Endodermal cell (in vitro differentiated cells): ENCODE data around the gene FOXO6. TPM values are rescaled to one million over a fixed set of nuclear protein-coding genes. Genes with fewer than 3 reads are reported as not detected.

ENCODE experiments used
- DNase-seq: peaks from one replicate; pipeline ENCODE4 v3.0.0-alpha.2; 2017
- H3K27ac ChIP-seq: 2 replicates; pipeline ENCODE4 v1.5.1; 2013; ENCODE audit warnings: mild to moderate bottlenecking, low read depth, low read length, moderate library complexity
- H3K27me3 ChIP-seq: 2 replicates; pipeline ENCODE4 v1.6.1; 2013; ENCODE audit warnings: mild to moderate bottlenecking, low read length, moderate library complexity; ENCODE audit not compliant: insufficient read depth, control insufficient read depth, poor library complexity, severe bottlenecking
- H3K36me3 ChIP-seq: 2 replicates; pipeline ENCODE4 v1.7.0; 2013; ENCODE audit warnings: mild to moderate bottlenecking, low read length, moderate library complexity; ENCODE audit not compliant: control insufficient read depth, insufficient read depth
- H3K4me1 ChIP-seq: one replicate; pipeline ENCODE4 v1.7.0; 2013; ENCODE audit warnings: low read length; ENCODE audit not compliant: control insufficient read depth, insufficient read depth
- H3K4me3 ChIP-seq: 2 replicates; pipeline ENCODE4 v1.5.1; 2013; ENCODE audit warnings: mild to moderate bottlenecking, low read length, moderate library complexity
- H3K9ac ChIP-seq: 2 replicates; pipeline ENCODE4 v1.6.1; 2013; ENCODE audit warnings: mild to moderate bottlenecking, low read length, moderate library complexity; ENCODE audit not compliant: poor library complexity, severe bottlenecking; ENCODE audit errors: extremely low read depth
- H3K9me3 ChIP-seq: 2 replicates; pipeline ENCODE4 v1.6.1; 2013; ENCODE audit warnings: mild to moderate bottlenecking, low read length, moderate library complexity; ENCODE audit not compliant: control insufficient read depth
- H3K27ac Mint-ChIP-seq: 2 replicates; pipeline ENCODE4 v1.8.0; 2020; ENCODE audit warnings: mixed read lengths
- H3K27me3 Mint-ChIP-seq: 2 replicates; pipeline ENCODE4 v1.8.0; 2021; ENCODE audit warnings: mild to moderate bottlenecking, mixed read lengths; ENCODE audit not compliant: insufficient read depth
- H3K36me3 Mint-ChIP-seq: 2 replicates; pipeline ENCODE4 v1.8.0; 2020; ENCODE audit warnings: low read depth, mixed read lengths
- H3K4me1 Mint-ChIP-seq: 2 replicates; pipeline ENCODE4 v1.8.0; 2020; ENCODE audit warnings: mixed read lengths
- H3K4me3 Mint-ChIP-seq: 2 replicates; pipeline ENCODE4 v1.8.0; 2020; ENCODE audit warnings: mild to moderate bottlenecking, moderate library complexity, mixed read lengths
- H3K9me3 Mint-ChIP-seq: 2 replicates; pipeline ENCODE4 v1.8.0; 2020; ENCODE audit warnings: mild to moderate bottlenecking, mixed read lengths
- CTCF ChIP-seq: fragments of 200-600 bp; sonication (generic); conservative IDR thresholded peaks from 2 replicates; pipeline ENCODE4 v1.5.0; 2021; ENCODE audit warnings: antibody characterized with exemption, mild to moderate bottlenecking
- WGBS, 2 experiments: methylation state at CpG; one replicate each; pipeline versions ENCODE4 v1.1.5 to v1.1.7; 2013; ENCODE audit warnings: missing lambda C conversion rate in 2 of 2, mixed read lengths in 1 of 2; ENCODE audit not compliant: insufficient coverage in 1 of 2, insufficient read length in 1 of 2; 5-methylcytosine and 5-hydroxymethylcytosine counted together
- total RNA-seq, 2 donors: library from RNA; stranded (reverse); fragmentation: NEBNext Ultra II Directional in 1 of 2; extraction: Animal tissue kit (Norgen Biotek cat#: 25700) in 1 of 2; gene quantifications; 2 replicates in 1 of 2; 3 replicates in 1 of 2; pipeline ENCODE4 v1.2.1, GENCODE V29; 2021

Gene FOXO6
- total RNA-seq, 2 donors from 2014 or later, result 1.7 to 1.8 TPM

GRCh38 chr1:41347276-41347675 is 14.0 kb upstream of the FOXO6 start:
- H3K4me3 ChIP-seq, result no peak overlapping the region
- no peaks in the 10 kb centered on the region for H3K9me3 Mint-ChIP-seq
- no peaks in the 10 kb centered on the region for H3K36me3 ChIP-seq
- peaks cover 36% of the 10 kb centered on the region for H3K4me1 Mint-ChIP-seq
- H3K4me1 ChIP-seq, result peaks cover 8% of the 10 kb centered on the region
- no peak for TF ChIP-seq CTCF
- H3K9ac ChIP-seq, result no peak overlapping the region
- no peak overlapping the region for H3K4me3 Mint-ChIP-seq
- H3K27ac ChIP-seq, result no peak overlapping the region
- no peak overlapping the region for H3K27ac Mint-ChIP-seq
- H3K36me3 Mint-ChIP-seq, result no peaks in the 10 kb centered on the region
- WGBS, 2 experiments, result 94 to 95% methylated on average over 2 of the region's 2 CpGs
- H3K9me3 ChIP-seq, result no peaks in the 10 kb centered on the region
- H3K27me3 Mint-ChIP-seq, result peaks cover 31% of the 10 kb centered on the region
- H3K27me3 ChIP-seq, result no peaks in the 10 kb centered on the region
- DNase-seq, result peak; percentile 26

GRCh38 chr1:41348394-41348793 is 12.8 kb upstream of the FOXO6 start:
- Mint-ChIP-seq H3K27ac (no peak overlapping the region), H3K4me1 (peaks cover 31% of the 10 kb centered on the region), H3K4me3 (no peak overlapping the region), H3K9me3 (no peaks in the 10 kb centered on the region), H3K36me3 (no peaks in the 10 kb centered on the region), H3K27me3 (peaks cover 31% of the 10 kb centered on the region)
- Histone ChIP-seq H3K9me3 (no peaks in the 10 kb centered on the region), H3K4me1 (no peaks in the 10 kb centered on the region), H3K4me3 (no peak overlapping the region), H3K36me3 (no peaks in the 10 kb centered on the region), H3K27me3 (no peaks in the 10 kb centered on the region), H3K27ac (no peak overlapping the region), H3K9ac (no peak overlapping the region)
- no peak for TF ChIP-seq CTCF
- WGBS, 2 experiments, result 94 to 96% methylated on average over 3 to 4 of the region's 4 CpGs
- DNase-seq, result peak; percentile 16

GRCh38 chr1:41349361-41350054 is 11.7 kb upstream of the FOXO6 start:
- no peaks in the 10 kb centered on the region for H3K36me3 Mint-ChIP-seq
- H3K27me3 Mint-ChIP-seq, result peaks cover 22% of the 10 kb centered on the region

More at GRCh38 chr1:41349361-41350054, 11.7 kb upstream of the FOXO6 start:
- H3K36me3 ChIP-seq, result no peaks in the 10 kb centered on the region
- no peak for TF ChIP-seq CTCF
- no peak overlapping the region for H3K9ac ChIP-seq
- Mint-ChIP-seq H3K4me3 (no peak overlapping the region), H3K9me3 (no peaks in the 10 kb centered on the region), H3K27ac (no peak overlapping the region), H3K4me1 (peaks cover 27% of the 10 kb centered on the region)
- H3K27ac ChIP-seq, result no peak overlapping the region
- H3K27me3 ChIP-seq, result no peaks in the 10 kb centered on the region
- H3K4me3 ChIP-seq, result no peak overlapping the region
- 85 to 95% methylated on average over 7 to 8 of the region's 8 CpGs for WGBS, 2 experiments
- H3K4me1 ChIP-seq, result no peaks in the 10 kb centered on the region
- peak; percentile 31 for DNase-seq
- H3K9me3 ChIP-seq, result no peaks in the 10 kb centered on the region
